H9 (cell line): ENCODE results near the gene ERCC6L2. TPM values are rescaled to one million over a fixed set of nuclear protein-coding genes. Genes with fewer than 3 reads are reported as not detected.

Source experiments
- DNase-seq: peaks from one replicate; pipeline ENCODE4 v3.0.0-alpha.2; 2017
- H2AFZ ChIP-seq: one replicate; pipeline ENCODE4 v1.6.1; 2013; ENCODE audit warnings: mild to moderate bottlenecking, low read length, control low read depth, moderate library complexity
- H2AK5ac ChIP-seq: 2 replicates; pipeline ENCODE4 v1.6.1; 2013; ENCODE audit warnings: low read length, control low read depth, mixed read lengths; ENCODE audit not compliant: insufficient read length
- H2BK120ac ChIP-seq: one replicate; pipeline ENCODE4 v1.6.1; 2013; ENCODE audit warnings: low read depth, mild to moderate bottlenecking, low read length, control low read depth, inconsistent platforms; ENCODE audit not compliant: poor library complexity, severe bottlenecking
- H2BK12ac ChIP-seq: 2 replicates; pipeline ENCODE4 v1.6.1; 2013; ENCODE audit warnings: low read length, control low read depth, mixed read lengths, low read depth; ENCODE audit not compliant: insufficient read length
- H2BK15ac ChIP-seq: 2 replicates; pipeline ENCODE4 v1.6.1; 2013; ENCODE audit warnings: low read depth, low read length, control low read depth
- H2BK20ac ChIP-seq: one replicate; pipeline ENCODE4 v1.6.1; 2013; ENCODE audit warnings: low read depth, mild to moderate bottlenecking, low read length, control low read depth, inconsistent platforms; ENCODE audit not compliant: poor library complexity, severe bottlenecking
- H2BK5ac ChIP-seq: 2 replicates; pipeline ENCODE4 v1.6.1; 2013; ENCODE audit warnings: low read length, control low read depth, mixed read lengths; ENCODE audit not compliant: insufficient read length
- H3K14ac ChIP-seq: 2 replicates; pipeline ENCODE4 v1.6.1; 2013; ENCODE audit warnings: low read length, control low read depth; ENCODE audit not compliant: insufficient read depth
- H3K18ac ChIP-seq: 2 replicates; pipeline ENCODE4 v1.6.1; 2013; ENCODE audit warnings: low read depth, mild to moderate bottlenecking, mixed read lengths, low read length, control low read depth; ENCODE audit not compliant: insufficient read length
- H3K23ac ChIP-seq: 2 replicates; pipeline ENCODE4 v1.6.1; 2013; ENCODE audit warnings: low read length, control low read depth, mixed read lengths, low read depth; ENCODE audit not compliant: insufficient read length
- H3K23me2 ChIP-seq: 2 replicates; pipeline ENCODE4 v1.6.1; 2013; ENCODE audit warnings: low read depth, mild to moderate bottlenecking, mixed read lengths, low read length, control low read depth; ENCODE audit not compliant: insufficient read length, poor library complexity, severe bottlenecking
- H3K27ac ChIP-seq: 2 replicates; pipeline ENCODE4 v1.5.1; 2013; ENCODE audit warnings: low read length, control low read depth, mixed read lengths, low read depth; ENCODE audit not compliant: insufficient read length
- H3K27me3 ChIP-seq: 2 replicates; pipeline ENCODE4 v1.6.1; 2013; ENCODE audit warnings: low read length, control low read depth, inconsistent platforms; ENCODE audit not compliant: insufficient read depth
- H3K4ac ChIP-seq: 2 replicates; pipeline ENCODE4 v1.6.1; 2013; ENCODE audit warnings: low read depth, mild to moderate bottlenecking, control low read depth, inconsistent platforms, low read length, moderate library complexity
- H3K4me1 ChIP-seq: 2 replicates; pipeline ENCODE4 v1.6.1; 2013; ENCODE audit warnings: low read length, control low read depth, inconsistent platforms; ENCODE audit not compliant: insufficient read depth
- H3K4me2 ChIP-seq: 2 replicates; pipeline ENCODE4 v1.6.1; 2013; ENCODE audit warnings: low read length, control low read depth, mixed read lengths; ENCODE audit not compliant: insufficient read length, insufficient read depth
- H3K56ac ChIP-seq: 2 replicates; pipeline ENCODE4 v1.6.1; 2013; ENCODE audit warnings: low read depth, mild to moderate bottlenecking, mixed read lengths, low read length, control low read depth; ENCODE audit not compliant: insufficient read length
- H3K79me1 ChIP-seq: 2 replicates; pipeline ENCODE4 v1.6.1; 2013; ENCODE audit warnings: low read depth, mild to moderate bottlenecking, moderate library complexity, low read length, control low read depth, inconsistent platforms; ENCODE audit not compliant: insufficient read depth, poor library complexity, severe bottlenecking
- H3K79me2 ChIP-seq: 2 replicates; pipeline ENCODE4 v1.6.1; 2013; ENCODE audit warnings: low read length, control low read depth, inconsistent platforms; ENCODE audit not compliant: insufficient read depth
- H3K9ac ChIP-seq: 2 replicates; pipeline ENCODE4 v1.6.1; 2013; ENCODE audit warnings: low read length, control low read depth, mixed read lengths; ENCODE audit not compliant: insufficient read length; ENCODE audit errors: extremely low read depth
- H3K9me3 ChIP-seq: one replicate; pipeline ENCODE4 v1.6.1; 2013; ENCODE audit warnings: low read depth, low read length, inconsistent platforms; ENCODE audit not compliant: control insufficient read depth
- H3T11ph ChIP-seq: one replicate; pipeline ENCODE4 v1.6.1; 2013; ENCODE audit warnings: mild to moderate bottlenecking, low read length, control low read depth, inconsistent platforms
- H4K20me1 ChIP-seq: one replicate; pipeline ENCODE4 v1.6.1; 2013; ENCODE audit not compliant: control insufficient read depth, insufficient read length, insufficient read depth
- H4K5ac ChIP-seq: 2 replicates; pipeline ENCODE4 v1.6.1; 2013; ENCODE audit warnings: low read depth, mild to moderate bottlenecking, mixed read lengths, low read length, control low read depth; ENCODE audit not compliant: insufficient read length
- H4K8ac ChIP-seq: replicated peaks from 2 replicates; pipeline ENCODE4 v1.6.1; 2013; ENCODE audit warnings: low read length, control low read depth, mixed read lengths, low read depth; ENCODE audit not compliant: insufficient read length
- H4K91ac ChIP-seq: 2 replicates; pipeline ENCODE4 v1.6.1; 2013; ENCODE audit warnings: low read depth, mild to moderate bottlenecking, moderate library complexity, mixed read lengths, low read length, control low read depth; ENCODE audit not compliant: insufficient read length
- H3K27ac Mint-ChIP-seq, 3 experiments: 2 replicates in 2 of 3; 3 replicates in 1 of 3; pipeline ENCODE4 v1.8.0; 2020 to 2021; ENCODE audit warnings: mixed read lengths in 3 of 3, mild to moderate bottlenecking in 1 of 3, moderate library complexity in 1 of 3
- H3K27me3 Mint-ChIP-seq: 2 replicates; pipeline ENCODE4 v1.8.0; 2021; ENCODE audit warnings: low read depth, mild to moderate bottlenecking, moderate library complexity, mixed read lengths
- H3K36me3 Mint-ChIP-seq, 3 experiments: 2 replicates in 2 of 3; 3 replicates in 1 of 3; pipeline ENCODE4 v1.8.0; 2020 to 2021; ENCODE audit warnings: low read depth in 3 of 3, mixed read lengths in 3 of 3; ENCODE audit not compliant: insufficient read depth in 1 of 3
- H3K4me1 Mint-ChIP-seq, 2 experiments: 2 replicates each; pipeline ENCODE4 v1.8.0; 2020; ENCODE audit warnings: mixed read lengths in 2 of 2
- H3K4me3 Mint-ChIP-seq, 2 experiments: 2 replicates in 1 of 2; 3 replicates in 1 of 2; pipeline ENCODE4 v1.8.0; 2020 to 2021; ENCODE audit warnings: mild to moderate bottlenecking in 2 of 2, mixed read lengths in 2 of 2, moderate library complexity in 1 of 2
- H3K9me3 Mint-ChIP-seq, 2 experiments: 2 replicates in 1 of 2; 3 replicates in 1 of 2; pipeline ENCODE4 v1.8.0; 2020; ENCODE audit warnings: mild to moderate bottlenecking in 2 of 2, mixed read lengths in 2 of 2, moderate library complexity in 1 of 2
- CTCF ChIP-seq: fragments of 200-600 bp; sonication (generic); conservative IDR thresholded peaks from 3 replicates; pipeline ENCODE4 v1.8.0; 2021; ENCODE audit warnings: antibody characterized with exemption, mild to moderate bottlenecking
- WGBS: extraction: QIAGEN DNeasy Blood & Tissue Kit; methylation state at CpG from one replicate; pipeline ENCODE4 v1.1.7; 2013; ENCODE audit warnings: missing lambda C conversion rate, low lambda C conversion rate, mixed read lengths; ENCODE audit not compliant: insufficient read length; ENCODE audit errors: extremely low coverage; 5-methylcytosine and 5-hydroxymethylcytosine counted together
- total RNA-seq: library from RNA; stranded (reverse); gene quantifications from 2 replicates; pipeline ENCODE4 v1.2.1, GENCODE V29; 2021

The ERCC6L2 gene
- total RNA-seq, 1 experiment from 2014 or later: 57.7 TPM

GRCh38 chr9:95864852-95865580, 10.5 kb upstream of the ERCC6L2 start:
- Histone ChIP-seq H2BK20ac (no peak overlapping the region), H2AFZ (no peak overlapping the region), H3K14ac (no peak overlapping the region), H3K9ac (no peak overlapping the region), H2BK120ac (no peak overlapping the region), H3K23ac (no peak overlapping the region), H4K91ac (no peak overlapping the region), H2BK12ac (no peak overlapping the region), H4K5ac (no peak overlapping the region), H3K79me1 (no peaks in the 10 kb centered on the region), H3K4ac (no peak overlapping the region), H3K9me3 (no peaks in the 10 kb centered on the region), H4K20me1 (no peaks in the 10 kb centered on the region), H3K4me2 (no peak overlapping the region), H3K79me2 (no peaks in the 10 kb centered on the region), H2BK5ac (no peak overlapping the region), H2BK15ac (no peak overlapping the region), H3K4me1 (no peaks in the 10 kb centered on the region), H3T11ph (no peak overlapping the region), H2AK5ac (no peak overlapping the region), H3K56ac (no peak overlapping the region), H3K27me3 (no peaks in the 10 kb centered on the region), H3K18ac (no peak overlapping the region), H3K23me2 (no peaks in the 10 kb centered on the region), H3K27ac (no peak overlapping the region), H4K8ac (no peak overlapping the region)
- DNase-seq: no peak
- H3K4me1 Mint-ChIP-seq: no peaks in the 10 kb centered on the region
- TF ChIP-seq CTCF: no peak
- H3K9me3 Mint-ChIP-seq: peaks cover 11 to 12% of the 10 kb centered on the region in 2 experiments; a peak in 4 of 5 replicates
- H3K36me3 Mint-ChIP-seq: peaks cover 0 to 16% (median 5%) of the 10 kb centered on the region in 3 experiments; a peak in 5 of 7 replicates
- no CpG with 5 or more reads among the region's 3 CpGs for WGBS
- H3K27ac Mint-ChIP-seq: no peak overlapping the region
- H3K27me3 Mint-ChIP-seq: no peaks in the 10 kb centered on the region; the same call in 1 of the 2 replicates
- no peak overlapping the region for H3K4me3 Mint-ChIP-seq
